Measurements from ENCODE around the gene TNS3.

The TNS3 gene

DNA sequence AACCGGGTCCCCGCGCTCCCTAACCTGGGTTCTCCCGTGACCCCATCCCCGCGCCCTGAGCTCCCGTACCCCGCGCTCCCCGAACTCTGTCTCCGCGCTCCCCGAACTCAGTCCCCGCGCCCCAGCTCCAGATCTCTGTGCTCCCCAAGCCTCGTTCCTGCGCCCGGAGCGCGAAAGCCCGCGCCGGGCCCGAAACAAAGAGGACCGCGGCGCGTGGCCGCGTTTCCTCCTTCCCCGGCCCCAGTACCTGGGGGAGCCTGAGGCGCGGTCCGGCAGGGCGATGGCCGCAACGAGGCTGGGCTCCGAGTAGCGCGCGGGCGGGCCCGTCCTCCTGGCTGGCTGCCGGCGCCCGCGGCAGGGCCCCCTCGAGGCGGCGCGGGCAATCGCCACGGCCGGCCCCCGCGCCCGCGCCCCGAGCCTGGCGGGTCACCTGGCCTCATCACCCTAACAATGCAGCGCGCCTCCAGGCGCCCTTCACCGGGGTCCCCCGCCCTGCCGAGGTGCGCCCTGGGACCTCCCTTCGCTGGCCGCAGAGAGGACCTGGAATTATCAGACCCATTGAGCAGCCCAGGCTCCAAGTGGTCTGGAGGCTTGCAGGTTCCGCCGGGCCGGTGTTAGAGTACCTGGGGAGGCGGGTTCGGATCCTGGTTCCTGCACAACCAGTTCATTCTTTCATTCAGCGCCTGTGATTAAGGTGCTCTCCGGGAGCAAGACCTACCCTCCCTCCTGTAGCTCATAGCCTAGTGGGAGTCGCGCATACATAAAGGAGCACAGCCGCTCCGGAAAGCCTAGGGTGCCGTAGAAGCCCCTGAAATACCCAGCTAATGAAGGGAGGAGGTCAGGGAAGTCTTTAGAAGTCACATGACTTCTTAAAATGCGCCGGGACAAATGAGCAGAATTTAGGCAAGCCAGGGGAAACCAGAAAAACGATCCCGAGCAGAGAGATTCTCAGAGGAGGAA is at the start of gene TNS3:
Gene TNS3 (minus strand): TSS at position 308 of the 960 bp plus-strand sequence. CDS start 142,475 bp downstream, outside the sequence.
- H3K4me3 ChIP-seq (ENCODE audit: low read depth, low read length): peak within 1 kb of the TSS; percentile 80
- in situ Hi-C loops (cut with HindIII; ENCODE audit: low sequenced_read_pairs): no loop called here
- no peak for DNase-seq (ENCODE audit: low read depth, low spot score)
- TF ChIP-seq, protein P1, sequence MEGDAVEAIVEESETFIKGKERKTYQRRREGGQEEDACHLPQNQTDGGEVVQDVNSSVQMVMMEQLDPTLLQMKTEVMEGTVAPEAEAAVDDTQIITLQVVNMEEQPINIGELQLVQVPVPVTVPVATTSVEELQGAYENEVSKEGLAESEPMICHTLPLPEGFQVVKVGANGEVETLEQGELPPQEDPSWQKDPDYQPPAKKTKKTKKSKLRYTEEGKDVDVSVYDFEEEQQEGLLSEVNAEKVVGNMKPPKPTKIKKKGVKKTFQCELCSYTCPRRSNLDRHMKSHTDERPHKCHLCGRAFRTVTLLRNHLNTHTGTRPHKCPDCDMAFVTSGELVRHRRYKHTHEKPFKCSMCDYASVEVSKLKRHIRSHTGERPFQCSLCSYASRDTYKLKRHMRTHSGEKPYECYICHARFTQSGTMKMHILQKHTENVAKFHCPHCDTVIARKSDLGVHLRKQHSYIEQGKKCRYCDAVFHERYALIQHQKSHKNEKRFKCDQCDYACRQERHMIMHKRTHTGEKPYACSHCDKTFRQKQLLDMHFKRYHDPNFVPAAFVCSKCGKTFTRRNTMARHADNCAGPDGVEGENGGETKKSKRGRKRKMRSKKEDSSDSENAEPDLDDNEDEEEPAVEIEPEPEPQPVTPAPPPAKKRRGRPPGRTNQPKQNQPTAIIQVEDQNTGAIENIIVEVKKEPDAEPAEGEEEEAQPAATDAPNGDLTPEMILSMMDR (IDR thresholded peaks at IDR 0.05; ENCODE audit: low read depth, low read length): no peak

GRCh38 chr7:47631711-47632110 is 49.8 kb upstream of the TNS3 start:
- DNase-seq (ENCODE audit: low read depth, low spot score): no peak
- TF ChIP-seq, protein P1 (IDR thresholded peaks at IDR 0.05; ENCODE audit: low read depth, low read length): no peak
- H3K4me3 ChIP-seq (ENCODE audit: low read depth, low read length): no peak overlapping the region
- in situ Hi-C loops (cut with HindIII; ENCODE audit: low sequenced_read_pairs): no loop called here

GRCh38 chr7:47627580-47628283 is 45.8 kb upstream of the TNS3 start:
- no peak for DNase-seq (ENCODE audit: low read depth, low spot score)

GRCh38 chr7:47625861-47626715 is 44.2 kb upstream of the TNS3 start:
- in situ Hi-C loops (cut with HindIII; ENCODE audit: low sequenced_read_pairs): no loop called here
- TF ChIP-seq, protein P1 (IDR thresholded peaks at IDR 0.05; ENCODE audit: low read depth, low read length): no peak
- no peak for DNase-seq (ENCODE audit: low read depth, low spot score)
- no peak overlapping the region for H3K4me3 ChIP-seq (ENCODE audit: low read depth, low read length)

More at GRCh38 chr7:47627580-47628283, 45.8 kb upstream of the TNS3 start:
- TF ChIP-seq, protein P1 (IDR thresholded peaks at IDR 0.05; ENCODE audit: low read depth, low read length): no peak
- in situ Hi-C loops (cut with HindIII; ENCODE audit: low sequenced_read_pairs): no loop called here
- no peak overlapping the region for H3K4me3 ChIP-seq (ENCODE audit: low read depth, low read length)

- DNase-seq (ENCODE audit: low read depth, low spot score): no peak
- H3K4me3 ChIP-seq (ENCODE audit: low read depth, low read length): no peak overlapping the region
- TF ChIP-seq, protein P1 (IDR thresholded peaks at IDR 0.05; ENCODE audit: low read depth, low read length): no peak
- in situ Hi-C loops (cut with HindIII; ENCODE audit: low sequenced_read_pairs): no loop called here
Observed at GRCh38 chr7:47624689-47625088, 42.8 kb upstream of the TNS3 start.
